Measurements from ENCODE around the gene CBFA2T3. TPM values are rescaled to one million over a fixed set of nuclear protein-coding genes. Genes with fewer than 3 reads are reported as not detected.

CBFA2T3 gene
- total RNA-seq, 1 donor from 2014 or later, result 1.9 TPM

GRCh38 chr16:88961011-88961410, 16.0 kb downstream of the CBFA2T3 start:
- DNase-seq, result no peak

DNA sequence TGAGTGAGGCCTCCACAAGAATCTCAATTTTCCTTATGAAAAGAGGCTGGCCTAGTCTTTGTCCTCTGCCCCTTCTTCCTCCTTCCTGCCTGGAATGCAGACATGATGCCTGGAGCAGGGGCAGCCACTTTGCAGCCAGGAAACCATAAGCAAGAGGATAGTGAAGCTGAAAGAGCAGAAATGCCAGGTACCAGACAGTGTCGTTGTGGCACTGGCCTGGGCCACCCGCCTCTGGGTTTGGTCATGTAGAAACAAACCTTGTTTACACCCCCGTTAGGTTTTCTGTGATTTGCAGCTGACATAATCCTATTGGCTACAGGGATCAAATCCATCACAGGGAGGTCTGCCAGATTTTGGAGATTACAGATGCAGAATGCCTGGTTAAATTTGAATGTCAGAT, 16.5 kb downstream of the CBFA2T3 start:
- no peak for DNase-seq

DNA sequence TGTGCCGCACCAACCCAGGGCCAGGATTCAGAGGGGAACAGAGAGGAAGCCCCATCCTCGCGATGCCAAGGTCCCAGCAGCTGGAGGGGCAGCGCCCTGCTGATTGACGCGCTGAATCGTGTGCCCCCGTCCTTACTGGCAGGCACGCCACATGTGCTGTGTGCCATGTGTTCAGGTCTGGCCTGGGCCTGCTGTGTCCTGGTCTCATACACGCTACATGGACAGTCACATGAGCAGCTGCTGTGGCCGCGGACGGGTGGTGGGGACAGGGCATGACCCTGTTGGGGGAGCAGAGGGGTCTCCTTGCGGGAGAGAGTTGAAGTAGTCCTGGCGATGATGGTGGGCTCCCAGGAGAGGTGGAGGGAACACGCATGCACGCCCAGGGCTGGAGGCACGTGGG, 18.0 kb downstream of the CBFA2T3 start:
- no peak for DNase-seq

DNA sequence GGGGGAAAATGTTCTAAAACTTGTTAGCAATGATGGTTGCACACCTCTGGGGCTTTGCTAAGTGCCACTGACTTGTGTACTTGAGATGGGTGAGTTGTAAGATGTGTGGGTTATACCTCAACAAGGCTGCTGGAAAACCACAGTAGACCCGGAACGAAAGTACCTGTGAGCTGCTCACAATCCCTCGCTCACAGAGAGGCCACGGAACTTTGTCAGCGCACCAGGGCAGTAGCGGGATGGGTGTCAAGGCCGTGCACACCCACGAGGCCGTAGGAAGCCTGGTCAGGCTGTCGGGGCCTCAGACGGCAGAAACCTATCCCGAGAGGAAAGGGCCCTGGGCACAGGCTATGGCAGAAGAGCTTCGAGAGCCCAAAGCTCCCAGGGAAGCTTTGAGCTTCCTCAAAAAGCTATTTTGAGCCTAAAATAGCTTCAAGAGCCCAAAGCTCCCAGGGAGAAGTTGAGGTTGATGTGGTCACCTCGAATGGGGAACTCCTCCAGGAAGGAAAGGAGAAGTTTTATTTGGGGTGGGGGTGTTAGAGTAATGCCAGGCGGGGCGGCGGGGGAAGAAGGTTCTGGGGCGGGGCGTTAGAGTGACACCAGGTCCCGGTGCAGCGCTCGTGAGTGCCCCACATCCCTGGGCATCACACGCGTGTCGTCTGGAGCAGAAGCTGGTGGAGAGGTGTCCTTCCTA, 19.0 kb downstream of the CBFA2T3 start:
- DNase-seq, result no peak

DNA sequence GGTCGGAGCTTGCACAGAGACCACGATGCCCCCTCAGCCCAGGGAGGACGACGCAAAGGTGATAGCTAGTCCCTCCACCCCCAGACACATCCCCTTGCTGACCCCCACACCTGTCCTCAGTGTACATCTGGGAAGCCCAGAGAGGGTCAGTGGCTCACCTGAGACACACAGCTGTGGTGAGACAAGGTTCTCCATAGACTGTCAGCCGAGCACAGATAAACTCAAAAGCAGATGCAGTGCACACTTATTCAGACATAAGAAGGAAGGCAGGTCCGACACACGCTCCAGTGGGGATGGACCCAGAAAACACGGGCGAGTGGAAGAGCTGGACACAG, 19.6 kb downstream of the CBFA2T3 start:
- no peak for DNase-seq

GRCh38 chr16:88956546-88957432, 20.2 kb downstream of the CBFA2T3 start:
- no peak for DNase-seq

GRCh38 chr16:88955906-88956305, 21.1 kb downstream of the CBFA2T3 start:
- DNase-seq, result no peak

GRCh38 chr16:88953003-88953690, 23.9 kb downstream of the CBFA2T3 start:
- no peak for DNase-seq

GRCh38 chr16:88951989-88952388, 25.0 kb downstream of the CBFA2T3 start:
- DNase-seq, result no peak

DNA sequence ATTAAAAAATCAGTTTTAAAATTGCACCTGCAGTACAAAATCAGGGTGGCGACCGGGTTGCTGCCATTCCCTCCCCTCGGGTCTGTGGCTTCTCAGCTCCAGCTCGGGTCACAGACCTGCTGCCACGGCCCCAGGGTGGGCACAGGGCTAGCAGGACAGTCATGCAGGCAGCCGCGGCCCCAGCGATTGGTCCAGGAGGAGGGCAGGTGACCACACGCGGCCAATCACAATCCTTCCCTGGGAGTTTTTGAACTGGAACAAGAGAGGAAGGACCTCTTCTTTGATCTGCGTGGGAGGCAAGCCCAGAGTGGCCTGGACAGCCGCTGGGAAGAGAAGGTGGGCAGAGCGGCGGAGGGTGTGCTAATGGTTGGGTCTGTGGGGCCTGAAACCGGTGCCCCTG, 25.5 kb downstream of the CBFA2T3 start:
- DNase-seq, result no peak

DNA sequence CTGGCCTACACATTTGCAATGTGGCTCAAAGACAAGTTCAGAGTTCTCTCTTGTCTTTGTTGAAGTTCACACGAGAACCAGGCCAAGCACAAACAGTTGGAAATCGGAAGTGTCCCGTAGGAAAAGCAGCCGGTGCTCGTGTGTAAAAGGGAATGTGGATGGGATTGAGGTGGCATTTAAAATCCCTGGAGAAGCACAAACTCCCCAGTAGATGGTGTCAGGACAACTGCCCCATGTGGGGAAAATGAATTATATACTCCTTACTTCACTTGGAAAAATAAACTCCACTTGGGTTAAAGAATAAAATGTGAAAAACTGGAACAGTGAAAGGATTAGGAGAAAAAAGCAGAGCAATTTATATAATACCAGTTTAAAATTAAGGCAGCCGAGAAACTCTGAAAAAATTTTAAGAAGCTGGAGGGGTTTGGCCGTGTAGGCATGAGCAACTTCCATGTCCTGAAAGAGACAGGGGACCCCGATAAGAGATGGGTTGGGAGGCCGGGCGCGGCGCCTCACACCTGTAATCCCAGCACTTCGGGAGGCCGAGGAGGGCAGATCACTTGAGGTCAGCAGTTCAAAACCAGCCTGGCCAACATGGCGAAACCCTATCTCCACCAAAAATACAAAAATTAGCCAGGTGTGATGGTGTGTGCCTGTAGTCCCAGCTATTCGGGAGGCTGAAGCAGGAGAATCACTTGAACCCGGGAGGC, 28.1 kb downstream of the CBFA2T3 start:
- no peak for DNase-seq

GRCh38 chr16:88945473-88945872, 31.5 kb downstream of the CBFA2T3 start:
- no peak for DNase-seq

- DNase-seq, result no peak
These were observed 33.3 kb downstream of the CBFA2T3 start for GRCh38 chr16:88943741-88944140.

DNA sequence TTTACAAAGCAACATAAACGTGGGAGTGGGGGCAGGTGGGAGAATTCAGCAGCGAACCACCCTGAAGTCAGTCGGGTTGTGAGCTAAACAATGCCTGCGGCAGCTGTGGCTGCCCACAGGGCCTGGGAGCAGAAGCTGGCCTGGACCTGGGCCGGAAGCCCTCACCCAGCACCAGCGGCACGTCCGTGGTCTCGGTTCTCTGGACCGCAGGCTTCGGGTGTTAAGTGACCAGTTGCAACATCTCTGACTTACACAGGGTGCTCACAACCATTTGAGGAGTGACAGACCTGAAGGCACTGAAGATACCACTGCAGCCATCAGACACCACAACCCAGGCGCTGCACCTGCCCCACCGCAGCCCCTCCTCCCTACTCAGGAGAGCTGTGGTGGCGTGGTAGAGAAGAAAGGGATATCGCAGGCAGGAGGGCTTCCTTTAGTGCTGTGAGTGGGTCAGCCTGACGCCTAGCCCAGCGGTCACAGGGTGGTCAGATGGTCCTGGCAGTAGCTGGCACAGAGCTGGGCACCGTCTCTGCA, 33.8 kb downstream of the CBFA2T3 start:
- DNase-seq, result no peak

DNA sequence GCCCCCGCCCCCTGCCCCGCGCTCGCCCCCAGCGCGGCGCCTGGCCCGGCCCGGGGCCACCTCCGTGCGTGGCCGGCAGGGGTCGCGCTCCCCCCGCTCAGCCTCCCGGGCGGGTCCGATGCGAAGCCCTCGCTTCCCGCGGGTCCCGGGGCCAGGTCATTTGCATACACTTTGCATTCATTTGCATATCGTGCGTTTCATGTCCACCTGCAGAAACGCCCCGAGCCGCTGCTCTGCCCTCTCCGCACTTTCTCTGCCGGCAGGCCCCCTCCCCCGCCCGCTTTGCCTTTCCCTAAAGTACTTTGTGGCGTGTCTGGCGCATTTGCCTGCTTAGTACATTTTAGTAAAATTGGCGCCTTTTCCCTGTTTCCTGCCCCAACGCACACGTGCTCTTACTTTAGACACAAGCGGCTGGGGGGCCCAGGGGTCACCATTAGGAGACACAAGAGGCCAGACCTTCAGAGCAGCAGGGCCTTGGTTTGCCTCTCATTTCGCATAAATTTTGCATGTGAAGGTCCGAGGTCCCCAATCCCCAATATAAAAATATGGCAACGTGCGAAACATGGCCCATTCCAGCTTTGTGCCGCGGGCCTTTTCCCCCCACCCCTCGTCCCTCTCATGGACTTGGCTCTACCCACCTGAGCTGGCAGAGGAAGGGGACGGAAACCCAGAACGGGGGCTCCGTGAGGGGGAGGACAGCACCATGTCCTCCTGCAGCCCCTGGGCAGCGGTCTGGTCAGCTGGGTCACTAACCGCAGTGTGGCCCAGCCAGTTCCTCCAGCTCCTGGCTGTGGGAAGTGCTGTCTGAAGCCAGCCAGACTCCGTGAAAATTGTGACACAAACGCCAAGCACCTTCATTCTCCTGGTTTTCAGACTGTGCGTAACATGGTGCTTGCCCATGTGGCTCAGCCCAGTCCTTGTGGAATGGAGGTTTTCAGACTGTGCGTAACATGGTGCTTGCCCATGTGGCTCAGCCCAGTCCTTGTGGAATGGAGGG, 34.8 kb downstream of the CBFA2T3 start:
- no peak for DNase-seq

DNA sequence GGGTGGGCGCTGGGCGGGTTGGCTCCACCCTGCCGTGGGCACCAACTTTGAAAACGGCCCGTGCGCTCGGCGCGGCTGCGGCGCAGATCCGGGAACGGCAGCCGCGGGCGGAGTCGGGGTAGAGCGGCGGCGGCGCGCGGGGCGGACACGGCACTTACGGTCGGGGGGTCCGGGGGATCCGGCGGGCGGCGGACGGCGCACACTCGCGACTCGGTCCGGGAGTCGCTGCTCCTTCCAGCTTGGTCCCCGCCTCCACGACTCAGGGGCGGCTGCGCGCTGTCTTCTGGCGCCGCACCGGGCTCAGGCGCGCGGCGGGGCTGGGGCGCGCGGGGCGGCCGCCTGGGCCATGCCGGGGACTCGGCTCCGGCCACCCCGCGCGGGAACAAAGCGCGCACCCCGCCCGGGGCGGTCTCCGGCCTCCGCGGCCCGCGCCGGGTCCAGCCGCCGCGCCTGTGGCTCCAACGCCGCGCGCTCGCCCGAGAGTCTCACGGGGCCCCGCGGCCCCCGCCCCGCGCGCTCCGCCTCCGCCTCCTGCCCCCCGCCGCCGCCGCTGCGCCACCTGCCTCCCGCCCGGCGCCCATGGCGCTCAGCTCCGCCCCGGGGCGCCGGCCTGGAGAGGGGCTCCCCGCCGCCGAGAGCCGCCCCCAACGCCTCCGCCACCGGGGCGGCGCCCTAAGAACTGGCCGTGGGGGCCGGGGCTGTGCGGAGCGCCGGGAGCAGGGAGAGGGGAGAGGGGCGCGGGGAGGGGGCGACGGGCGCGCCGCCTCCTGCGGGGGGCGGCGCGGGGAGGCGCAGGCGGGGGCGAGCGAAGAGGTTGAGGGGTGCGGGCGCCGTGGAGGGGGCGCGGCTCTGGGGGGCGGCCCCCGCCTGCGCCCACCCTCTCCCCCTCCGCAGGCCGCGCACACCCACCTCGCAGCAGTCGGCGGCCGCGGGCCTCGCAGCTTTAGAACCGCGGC, 35.9 kb downstream of the CBFA2T3 start:
- no peak for DNase-seq

GRCh38 chr16:88939972-88940861, 36.8 kb downstream of the CBFA2T3 start:
- peak; percentile 40 for DNase-seq

DNA sequence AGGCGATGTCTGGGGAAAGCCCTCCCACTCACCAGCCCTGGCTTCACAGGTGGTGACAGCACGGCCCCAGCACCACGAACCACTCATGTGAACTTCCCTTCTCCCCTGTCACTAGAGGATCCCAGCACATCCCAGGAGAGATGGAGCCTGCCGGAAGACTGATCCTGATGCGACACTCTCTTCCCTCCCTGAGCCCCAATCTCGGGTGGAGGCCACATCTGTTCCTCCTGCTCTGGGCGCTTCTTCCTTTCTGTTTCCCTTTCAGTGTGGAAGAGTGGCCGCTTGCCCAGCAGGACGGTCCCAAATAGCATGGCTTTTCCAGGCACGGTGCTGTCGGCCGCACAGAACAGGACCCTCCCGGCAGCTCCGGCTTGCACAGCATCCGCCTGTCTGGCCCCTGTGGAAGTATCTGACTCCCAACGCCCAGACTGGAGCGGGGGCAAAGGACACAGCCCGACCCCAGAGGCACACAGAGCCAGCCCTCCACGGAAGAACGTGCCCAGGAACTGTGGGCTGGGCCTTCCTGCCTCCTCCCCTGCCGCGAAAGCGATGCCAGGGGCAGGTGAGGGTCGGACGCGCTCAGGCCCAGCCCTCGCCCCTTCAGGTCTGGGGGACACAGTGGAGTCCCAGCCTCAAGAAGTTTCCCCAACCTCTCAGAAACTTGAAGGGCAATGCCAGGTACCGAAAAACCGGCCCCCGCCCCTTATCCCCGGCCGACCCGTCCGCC, 37.6 kb downstream of the CBFA2T3 start:
- DNase-seq, result no peak

Measured in occipital lobe (tissue), 2 donors.